Gastrocnemius medialis (tissue), 4 donors: Measurements from ENCODE around the gene HOXB1.
"Not testable (repeated sequence)": the region's sequence is repeated elsewhere in the genome, so short reads cannot be mapped to it uniquely, and the experiment has no call there.

ENCODE experiments used
- CTCF ChIP-seq, 5 experiments: fragments of 450-650 bp in 3 of 5; fragments of 200-600 bp in 2 of 5; sonication (generic) in 2 of 5; IDR thresholded peaks in 4 of 5; conservative IDR thresholded peaks in 1 of 5; 1 replicate in 4 of 5; 2 replicates in 1 of 5; pipeline ENCODE4 v1.5.1; 2016 to 2019; ENCODE audit warnings: antibody characterized with exemption in 5 of 5, mild to moderate bottlenecking in 3 of 5, moderate library complexity in 3 of 5
- POLR2A ChIP-seq, 2 donors: fragments of 450-650 bp; IDR thresholded peaks; one replicate each; pipeline ENCODE4 v1.6.1; 2017; ENCODE audit warnings: antibody characterized with exemption in 2 of 2, mild to moderate bottlenecking in 2 of 2, moderate library complexity in 2 of 2

DNA sequence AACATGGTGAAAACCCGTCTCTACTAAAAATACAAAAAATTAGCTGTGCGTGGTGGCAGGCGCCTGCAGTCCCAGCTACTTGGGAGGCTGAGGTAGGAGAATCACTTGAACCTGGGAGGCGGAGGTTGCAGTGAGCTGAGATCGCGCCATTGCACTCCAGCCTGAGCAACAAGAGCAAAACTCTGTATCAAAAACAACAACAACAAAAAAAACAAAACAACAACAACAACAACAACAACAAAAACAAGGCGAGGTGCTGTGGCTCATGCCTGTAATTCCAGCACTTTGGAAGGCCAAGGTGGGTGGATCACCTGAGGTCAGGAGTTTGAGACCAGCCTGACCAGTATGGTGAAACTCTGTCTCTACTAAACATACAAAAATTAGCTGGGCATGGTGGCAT is 21.1 kb downstream of the HOXB1 start:
- TF ChIP-seq CTCF (IDR thresholded peaks at IDR 0.05 in 4 of 5, conservative IDR thresholded peaks at IDR 0.05 in 1 of 5); POLR2A (IDR thresholded peaks at IDR 0.05): not testable (repeated sequence)
